SU-DHL-6 (cell line): ENCODE data around the gene NUP88.

ENCODE experiments used
- H2AFZ ChIP-seq: fragments of 200-600 bp; sonication (generic); 2 replicates; pipeline ENCODE4 v1.6.1; 2014; ENCODE audit warnings: low read depth, mild to moderate bottlenecking, moderate library complexity, mixed read lengths, antibody characterized with exemption, low read length; ENCODE audit not compliant: severe bottlenecking
- H3F3A ChIP-seq: fragments of 200-600 bp; shearing (Covaris generic); 2 replicates; pipeline ENCODE4 v1.6.0; 2016; ENCODE audit warnings: antibody characterized with exemption, mild to moderate bottlenecking; ENCODE audit not compliant: insufficient read depth
- H3K27ac ChIP-seq: fragments of 200-600 bp; sonication (generic); 2 replicates; pipeline ENCODE4 v1.5.1; 2016; ENCODE audit warnings: low read depth, mild to moderate bottlenecking, low read length, moderate library complexity, mixed read lengths
- H3K27me3 ChIP-seq: fragments of 200-600 bp; sonication (generic), shearing (Covaris generic); 2 replicates; pipeline ENCODE4 v1.6.0; 2014; ENCODE audit warnings: mild to moderate bottlenecking, low read length
- H3K36me3 ChIP-seq: fragments of 200-600 bp; sonication (generic); 2 replicates; pipeline ENCODE4 v1.6.1; 2014; ENCODE audit warnings: mild to moderate bottlenecking, low read length, mixed read lengths
- H3K4me2 ChIP-seq: fragments of 300-600, 200-600 bp; shearing (Covaris generic), sonication (generic); 2 replicates; pipeline ENCODE4 v1.6.0; 2014; ENCODE audit warnings: low read length, low read depth, mild to moderate bottlenecking; ENCODE audit not compliant: poor library complexity, severe bottlenecking
- H3K4me3 ChIP-seq: fragments of 200-600 bp; sonication (generic); 2 replicates; pipeline ENCODE4 v1.5.1; 2014; ENCODE audit warnings: antibody characterized with exemption, low read length, mild to moderate bottlenecking, mixed read lengths; ENCODE audit not compliant: insufficient read depth, poor library complexity, severe bottlenecking
- H3K79me2 ChIP-seq: fragments of 200-600 bp; sonication (generic); 2 replicates; pipeline ENCODE4 v1.6.1; 2014; ENCODE audit warnings: mild to moderate bottlenecking, low read length, moderate library complexity; ENCODE audit not compliant: insufficient read depth
- H3K9ac ChIP-seq: fragments of 200-600 bp; sonication (generic); 2 replicates; pipeline ENCODE4 v1.7.0; 2014; ENCODE audit warnings: mild to moderate bottlenecking, low read length
- H3K9me2 ChIP-seq: fragments of 200-600 bp; sonication (generic); replicated peaks from 2 replicates; pipeline ENCODE4 v1.6.1; 2014; ENCODE audit warnings: low read length; ENCODE audit not compliant: insufficient read depth
- H3K9me3 ChIP-seq: fragments of 200-600 bp; sonication (generic); 2 replicates; pipeline ENCODE4 v1.6.1; 2014; ENCODE audit warnings: low read length, mixed read lengths; ENCODE audit not compliant: insufficient read depth
- H4K20me1 ChIP-seq: fragments of 200-600 bp; sonication (generic); 2 replicates; pipeline ENCODE4 v1.6.1; 2014; ENCODE audit warnings: low read depth, mild to moderate bottlenecking, antibody characterized with exemption, low read length, moderate library complexity, mixed read lengths
- EZH2phosphoT487 ChIP-seq: fragments of 200-600 bp; sonication (generic), shearing (Covaris generic); conservative IDR thresholded peaks from 2 replicates; pipeline ENCODE4 v1.6.1; 2018; ENCODE audit warnings: mild to moderate bottlenecking, antibody characterized with exemption, low read length, moderate library complexity, mixed read lengths
- TF ChIP-seq, protein P1 (sequence below): fragments of 200-600 bp; sonication (generic); IDR thresholded peaks from one replicate; pipeline ENCODE4 v1.5.1; 2017; ENCODE audit warnings: antibody characterized with exemption, mild to moderate bottlenecking, low read length, moderate library complexity; ENCODE audit not compliant: insufficient read depth, poor library complexity, severe bottlenecking

The NUP88 gene

GRCh38 chr17:5422505-5422904, 3.0 kb upstream of the NUP88 start:
- H3K9me2 ChIP-seq, result no peaks in the 10 kb centered on the region
- no peak overlapping the region for H3K4me3 ChIP-seq
- H3K79me2 ChIP-seq, result peaks cover 46% of the 10 kb centered on the region
- no peak overlapping the region for H3K9ac ChIP-seq
- no peak overlapping the region for H3K27ac ChIP-seq
- H4K20me1 ChIP-seq, result no peaks in the 10 kb centered on the region; the same call in 1 of the 2 replicates
- peaks cover 10% of the 10 kb centered on the region for H3F3A ChIP-seq
- no peaks in the 10 kb centered on the region for H3K9me3 ChIP-seq
- no peak overlapping the region for H2AFZ ChIP-seq
- H3K4me2 ChIP-seq, result no peak overlapping the region
- no peaks in the 10 kb centered on the region for H3K27me3 ChIP-seq
- peaks cover 14% of the 10 kb centered on the region; the same call in 1 of the 2 replicates for H3K36me3 ChIP-seq
- TF ChIP-seq, protein P1, sequence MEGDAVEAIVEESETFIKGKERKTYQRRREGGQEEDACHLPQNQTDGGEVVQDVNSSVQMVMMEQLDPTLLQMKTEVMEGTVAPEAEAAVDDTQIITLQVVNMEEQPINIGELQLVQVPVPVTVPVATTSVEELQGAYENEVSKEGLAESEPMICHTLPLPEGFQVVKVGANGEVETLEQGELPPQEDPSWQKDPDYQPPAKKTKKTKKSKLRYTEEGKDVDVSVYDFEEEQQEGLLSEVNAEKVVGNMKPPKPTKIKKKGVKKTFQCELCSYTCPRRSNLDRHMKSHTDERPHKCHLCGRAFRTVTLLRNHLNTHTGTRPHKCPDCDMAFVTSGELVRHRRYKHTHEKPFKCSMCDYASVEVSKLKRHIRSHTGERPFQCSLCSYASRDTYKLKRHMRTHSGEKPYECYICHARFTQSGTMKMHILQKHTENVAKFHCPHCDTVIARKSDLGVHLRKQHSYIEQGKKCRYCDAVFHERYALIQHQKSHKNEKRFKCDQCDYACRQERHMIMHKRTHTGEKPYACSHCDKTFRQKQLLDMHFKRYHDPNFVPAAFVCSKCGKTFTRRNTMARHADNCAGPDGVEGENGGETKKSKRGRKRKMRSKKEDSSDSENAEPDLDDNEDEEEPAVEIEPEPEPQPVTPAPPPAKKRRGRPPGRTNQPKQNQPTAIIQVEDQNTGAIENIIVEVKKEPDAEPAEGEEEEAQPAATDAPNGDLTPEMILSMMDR, result no peak
- TF ChIP-seq EZH2phosphoT487, result no peak

DNA sequence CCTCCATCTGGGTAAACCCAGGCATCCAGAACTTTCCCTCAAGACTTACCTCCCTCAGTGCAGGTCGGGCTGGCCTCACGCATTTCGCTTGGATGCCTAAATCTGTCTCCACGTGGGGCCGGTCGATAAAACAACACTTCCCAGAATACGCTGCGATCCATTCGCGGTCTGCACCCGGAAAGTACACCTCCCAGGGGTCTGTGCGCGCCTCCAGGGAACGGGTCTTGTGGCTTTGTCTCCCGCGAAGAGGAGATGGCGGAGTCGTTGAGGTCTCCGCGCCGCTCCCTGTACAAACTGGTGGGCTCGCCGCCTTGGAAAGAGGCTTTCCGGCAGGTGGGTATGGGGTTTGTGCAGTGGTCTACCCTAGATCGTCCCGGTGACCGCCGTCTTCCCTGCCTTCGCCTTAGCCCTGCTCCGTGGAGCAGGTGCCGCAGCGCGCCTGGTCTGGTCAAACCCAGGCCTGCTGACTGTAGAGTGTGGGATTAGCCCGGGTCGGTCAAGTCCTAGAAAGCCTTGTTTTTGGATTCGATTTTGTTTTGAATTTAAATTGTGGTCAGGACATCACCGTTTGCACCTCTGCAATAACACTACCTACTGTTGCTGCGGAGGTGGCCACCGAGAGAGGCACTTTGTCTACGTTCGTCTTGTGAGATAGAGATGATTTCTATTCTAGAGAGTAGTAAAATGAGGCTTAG, 644 bp upstream of the NUP88 start, which contains the start of gene RPAIN:
RPAIN (plus strand) TSS at position 224 of the 695 bp plus-strand sequence; CDS start at position 253, 29 bp downstream.
- Histone ChIP-seq H3K4me3 (peak within 1 kb of the TSS; percentile 89), H3K79me2 (peaks cover 67% of the 10 kb centered on the region), H3K9ac (peak within 1 kb of the TSS; percentile 91), H3K4me2 (peak within 1 kb of the TSS; percentile 96), H3K9me2 (no peaks in the 10 kb centered on the region), H3K9me3 (no peaks in the 10 kb centered on the region), H2AFZ (peak within 1 kb of the TSS; percentile 68), H3K27me3 (no peaks in the 10 kb centered on the region), H3K27ac (peak within 1 kb of the TSS; percentile 90), H3F3A (peaks cover 10% of the 10 kb centered on the region), H4K20me1 (peaks cover 7% of the 10 kb centered on the region; the same call in 1 of the 2 replicates), H3K36me3 (peaks cover 32% of the 10 kb centered on the region)
- no peak for TF ChIP-seq EZH2phosphoT487
- TF ChIP-seq, protein P1, result no peak

GRCh38 chr17:5418858-5419355, 555 bp downstream of the NUP88 start:
- H3K79me2 ChIP-seq, result peaks cover 77% of the 10 kb centered on the region
- peak overlapping the region; percentile 91 for H3K9ac ChIP-seq
- H3K9me3 ChIP-seq, result no peaks in the 10 kb centered on the region
- peaks cover 10% of the 10 kb centered on the region for H3F3A ChIP-seq
- no peaks in the 10 kb centered on the region for H3K9me2 ChIP-seq
- TF ChIP-seq, protein P1, result no peak
- TF ChIP-seq EZH2phosphoT487, result no peak
- H3K4me3 ChIP-seq, result peak overlapping the region; percentile 89
- H2AFZ ChIP-seq, result peak overlapping the region; percentile 10
- H3K27me3 ChIP-seq, result no peaks in the 10 kb centered on the region
- peak overlapping the region; percentile 74 for H3K4me2 ChIP-seq
- peaks cover 7% of the 10 kb centered on the region; the same call in 1 of the 2 replicates for H4K20me1 ChIP-seq
- peak overlapping the region; percentile 90 for H3K27ac ChIP-seq
- H3K36me3 ChIP-seq, result peaks cover 27% of the 10 kb centered on the region
